Lower leg skin (tissue), 4 donors: ENCODE results near the gene FGFRL1. TPM values are rescaled to one million over a fixed set of nuclear protein-coding genes. Genes with fewer than 3 reads are reported as not detected.

Source experiments
- DNase-seq, 2 donors: peaks; one replicate each; pipeline ENCODE4 v3.0.0-alpha.2; 2019; ENCODE audit warnings: low spot score in 2 of 2
- H3K4me3 ChIP-seq: fragments of 200-600 bp; sonication (generic); 2 replicates; pipeline ENCODE4 v1.5.1; 2017; ENCODE audit warnings: mild to moderate bottlenecking, low read depth; ENCODE audit not compliant: poor library complexity, severe bottlenecking
- POLR2A ChIP-seq, 2 donors: fragments of 450-650 bp; IDR thresholded peaks; one replicate each; pipeline ENCODE4 v1.6.1; 2016 to 2017; ENCODE audit warnings: antibody characterized with exemption in 2 of 2, mild to moderate bottlenecking in 1 of 2, moderate library complexity in 1 of 2
- WGBS, 2 donors: methylation state at CpG; one replicate each; pipeline ENCODE4 v1.1.5; 2018; 5-methylcytosine and 5-hydroxymethylcytosine counted together
- intact Hi-C: fragments of 100-400 bp; cut with DNase I; formaldehyde crosslinking; loops from one replicate; pipeline ENCODE4 v1.15.0; 2023; ENCODE audit warnings: low total_unique reads
- total RNA-seq, 4 donors: library from RNA; depleted of rRNA; stranded (reverse); fragments of >200 nt; gene quantifications; one replicate each; pipeline ENCODE4 v1.1.0, GENCODE V29; 2016
- TF ChIP-seq, protein P1 (sequence below), 3 donors: fragments of 450-650 bp; IDR thresholded peaks; one replicate each; pipeline ENCODE4 v1.5.1; 2016; ENCODE audit warnings: antibody characterized with exemption in 3 of 3, mild to moderate bottlenecking in 3 of 3, moderate library complexity in 2 of 3

FGFRL1 gene
- total RNA-seq, 4 donors from 2014 or later, result 7.4 to 13.7 (median 10.7) TPM

GRCh38 chr4:1055721-1056590 is 44.5 kb downstream of the FGFRL1 start:
- TF ChIP-seq, protein P1, sequence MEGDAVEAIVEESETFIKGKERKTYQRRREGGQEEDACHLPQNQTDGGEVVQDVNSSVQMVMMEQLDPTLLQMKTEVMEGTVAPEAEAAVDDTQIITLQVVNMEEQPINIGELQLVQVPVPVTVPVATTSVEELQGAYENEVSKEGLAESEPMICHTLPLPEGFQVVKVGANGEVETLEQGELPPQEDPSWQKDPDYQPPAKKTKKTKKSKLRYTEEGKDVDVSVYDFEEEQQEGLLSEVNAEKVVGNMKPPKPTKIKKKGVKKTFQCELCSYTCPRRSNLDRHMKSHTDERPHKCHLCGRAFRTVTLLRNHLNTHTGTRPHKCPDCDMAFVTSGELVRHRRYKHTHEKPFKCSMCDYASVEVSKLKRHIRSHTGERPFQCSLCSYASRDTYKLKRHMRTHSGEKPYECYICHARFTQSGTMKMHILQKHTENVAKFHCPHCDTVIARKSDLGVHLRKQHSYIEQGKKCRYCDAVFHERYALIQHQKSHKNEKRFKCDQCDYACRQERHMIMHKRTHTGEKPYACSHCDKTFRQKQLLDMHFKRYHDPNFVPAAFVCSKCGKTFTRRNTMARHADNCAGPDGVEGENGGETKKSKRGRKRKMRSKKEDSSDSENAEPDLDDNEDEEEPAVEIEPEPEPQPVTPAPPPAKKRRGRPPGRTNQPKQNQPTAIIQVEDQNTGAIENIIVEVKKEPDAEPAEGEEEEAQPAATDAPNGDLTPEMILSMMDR (IDR thresholded peaks at IDR 0.05), result no peak
- no peak for TF ChIP-seq POLR2A (IDR thresholded peaks at IDR 0.05)
- no peak overlapping the region for H3K4me3 ChIP-seq
- peak in 1 of 2 donors; percentile 90 for DNase-seq
- 36 to 38% methylated on average over 31 to 34 of the region's 34 CpGs for WGBS, 2 donors
- intact Hi-C loops, result no loop called here

DNA sequence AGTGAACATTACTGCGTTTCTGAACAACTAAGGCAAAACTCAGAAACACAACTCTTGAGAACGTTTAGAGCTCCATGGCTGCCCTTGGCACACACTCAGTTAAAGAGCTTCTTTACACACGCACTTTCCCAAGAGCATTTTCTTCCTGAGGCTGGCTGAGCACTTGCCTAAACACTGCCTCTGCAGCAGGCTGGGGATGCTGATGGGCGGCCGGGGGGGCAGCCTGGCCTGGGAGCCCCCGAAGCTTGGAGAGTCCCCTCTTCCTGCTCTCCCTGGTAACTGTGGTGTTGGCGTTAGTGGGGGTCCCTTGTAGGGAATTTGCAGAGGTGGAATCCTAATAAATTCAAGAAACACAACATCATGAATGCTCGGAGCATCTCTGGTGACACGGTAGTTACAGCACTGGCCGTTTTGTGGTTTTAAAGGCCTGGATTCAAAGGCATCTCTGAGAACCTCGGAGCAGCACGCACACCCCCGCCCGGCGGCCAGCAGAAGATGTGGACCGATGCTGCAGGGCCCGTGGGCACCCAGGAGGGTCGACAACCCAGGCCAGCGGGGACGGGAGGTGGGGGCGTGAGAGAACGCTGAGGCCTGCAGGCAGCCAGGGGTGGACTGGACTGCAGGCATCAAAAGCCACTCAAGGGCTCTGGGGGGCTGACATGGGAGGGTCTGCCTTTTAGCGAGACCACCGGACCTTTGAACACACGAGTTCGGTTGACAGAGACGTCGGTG is 45.4 kb downstream of the FGFRL1 start:
- WGBS, 2 donors, result 81 to 88% methylated on average over 28 of the region's 28 CpGs
- TF ChIP-seq, protein P1 (IDR thresholded peaks at IDR 0.05), result no peak
- no peak for TF ChIP-seq POLR2A (IDR thresholded peaks at IDR 0.05)
- DNase-seq, result peak in 1 of 2 donors; percentile 65
- no peak overlapping the region for H3K4me3 ChIP-seq
- intact Hi-C loops, result no loop called here

DNA sequence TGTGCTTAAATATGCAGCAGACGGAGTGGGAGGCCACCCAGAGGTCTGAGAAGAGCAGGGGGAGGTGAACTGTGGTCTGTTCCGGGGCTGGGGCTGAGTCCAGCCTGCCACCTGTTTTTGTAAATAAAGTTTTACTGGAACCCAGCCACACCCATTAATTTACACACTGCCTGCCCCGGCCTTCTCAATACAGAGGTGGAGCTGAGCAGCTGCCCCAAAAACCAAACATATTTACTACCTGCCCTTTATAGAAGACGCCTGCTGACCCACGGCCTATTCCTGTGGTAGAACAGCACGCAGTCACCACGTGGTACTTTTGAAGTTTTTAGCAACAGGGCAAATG is 45.9 kb downstream of the FGFRL1 start:
- TF ChIP-seq POLR2A (IDR thresholded peaks at IDR 0.05), result no peak
- TF ChIP-seq, protein P1 (IDR thresholded peaks at IDR 0.05), result no peak

DNA sequence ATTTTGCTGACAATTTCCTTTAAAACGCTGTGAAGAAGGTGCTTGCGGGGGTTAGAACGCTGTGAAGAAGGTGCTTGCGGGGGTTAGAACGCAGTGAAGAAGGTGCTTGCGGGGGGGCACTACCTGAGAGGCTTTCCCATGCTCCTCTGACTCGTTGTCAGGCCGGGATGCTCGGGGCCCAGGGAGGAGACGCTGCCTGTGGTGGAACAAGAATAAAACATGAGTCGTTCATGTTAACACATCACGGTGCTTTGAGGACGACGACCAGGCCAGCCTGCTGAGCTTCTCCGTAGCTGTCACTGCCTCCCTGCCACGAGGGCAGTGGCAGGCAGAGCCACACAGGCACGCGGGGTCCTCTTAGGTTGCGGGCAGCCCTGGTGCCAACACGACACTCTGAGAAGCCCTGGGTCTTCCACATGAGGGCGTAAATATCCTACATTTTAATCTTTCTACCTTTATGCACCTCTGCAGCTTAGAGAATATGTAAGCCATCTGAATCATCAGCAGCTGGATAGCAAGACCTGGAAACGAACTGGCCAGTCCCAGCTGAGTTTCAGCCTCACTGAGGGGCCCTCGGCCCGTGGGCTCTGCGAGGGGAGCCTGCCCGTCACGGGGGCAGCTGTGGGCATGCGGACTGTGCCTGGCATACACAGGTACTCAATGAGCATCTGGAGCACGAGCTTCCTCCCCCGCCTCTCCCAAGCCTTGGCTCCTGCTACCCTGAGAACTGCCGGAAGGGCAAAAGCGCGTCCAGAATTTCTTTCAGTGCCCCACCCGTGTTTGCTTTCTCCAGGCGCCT is 47.0 kb downstream of the FGFRL1 start:
- TF ChIP-seq, protein P1 (IDR thresholded peaks at IDR 0.05), result no peak
- TF ChIP-seq POLR2A (IDR thresholded peaks at IDR 0.05), result no peak

More for the DNA sequence above, 45.9 kb downstream of the FGFRL1 start:
- DNase-seq, result peak in 1 of 2 donors; percentile 74
- intact Hi-C loops, result no loop called here
- WGBS, 2 donors, result 84% methylated on average over 7 of the region's 7 CpGs
- no peak overlapping the region for H3K4me3 ChIP-seq

DNA sequence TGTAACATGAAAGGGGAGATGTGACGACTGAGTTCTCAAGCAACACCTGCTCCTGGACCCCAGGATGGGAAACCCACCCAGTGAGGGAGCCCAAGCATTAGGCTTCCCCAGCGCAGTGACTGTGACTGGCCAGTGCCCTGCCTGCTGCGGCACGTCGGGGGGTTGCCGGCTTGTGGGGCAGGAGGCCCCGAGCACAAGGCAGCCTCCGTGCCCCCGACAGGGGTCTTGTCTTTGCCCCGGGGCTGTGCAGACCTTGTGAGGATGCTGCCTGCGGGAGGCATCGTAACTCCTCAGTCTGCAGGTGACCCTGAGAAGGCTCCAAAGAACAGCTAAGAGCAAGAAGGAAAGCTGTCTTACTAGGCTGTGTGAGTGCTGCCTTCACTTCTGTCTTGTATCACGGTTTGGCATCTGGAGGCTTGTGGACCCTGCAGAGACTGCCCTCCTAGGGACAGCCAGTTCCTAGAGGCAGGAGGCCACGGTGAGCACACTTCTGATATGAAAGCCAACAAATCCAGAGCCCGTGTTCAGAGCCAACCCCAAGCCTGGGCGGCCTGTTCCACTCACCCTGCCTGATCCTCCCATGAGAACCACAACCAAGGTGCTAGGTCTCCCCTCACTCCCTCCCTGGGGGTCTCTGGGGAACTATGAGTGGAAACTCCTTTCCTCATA is 47.7 kb downstream of the FGFRL1 start:
- H3K4me3 ChIP-seq, result no peak overlapping the region
- WGBS, 2 donors, result 47 to 52% methylated on average over 15 to 16 of the region's 16 CpGs
- peak in 1 of 2 donors; percentile 83 for DNase-seq
- TF ChIP-seq, protein P1 (IDR thresholded peaks at IDR 0.05), result no peak
- TF ChIP-seq POLR2A (IDR thresholded peaks at IDR 0.05), result no peak
- intact Hi-C loops, result no loop called here

More for the DNA sequence above, 47.0 kb downstream of the FGFRL1 start:
- WGBS, 2 donors, result 38 to 56% methylated on average over 31 to 33 of the region's 35 CpGs
- peak in 1 of 2 donors; percentile 81 for DNase-seq
- intact Hi-C loops, result no loop called here
- no peak overlapping the region for H3K4me3 ChIP-seq
